B cell (primary cell): ENCODE results near the gene PLA2R1. TPM values are rescaled to one million over a fixed set of nuclear protein-coding genes. Genes with fewer than 3 reads are reported as not detected.

Experiments
- ATAC-seq: fragments of 200-7000 bp; cut with Tn5 transposase; one replicate; pipeline ENCODE4 v1.10.0; 2021; ENCODE audit warnings: low read depth, mild to moderate bottlenecking, moderate number of reproducible peaks, moderate library complexity
- CTCF ChIA-PET: fragments of 350-600 bp; sonication (Branson Sonifier 250); formaldehyde crosslinking; loops from one replicate; lab custom pipeline; 2021; ENCODE audit warnings: antibody characterized with exemption, inconsistent platforms; lab: Charles Lee
- POLR2A ChIA-PET: fragments of 350-600 bp; sonication (Branson Sonifier 250); formaldehyde crosslinking; loops from one replicate; lab custom pipeline; 2021; ENCODE audit warnings: antibody characterized with exemption; lab: Charles Lee
- DNase-seq: peaks from one replicate; pipeline ENCODE4 v3.0.0; 2013
- H2AFZ ChIP-seq: 2 replicates; pipeline ENCODE4 v1.6.1; 2012; ENCODE audit warnings: mild to moderate bottlenecking, low read depth, low read length; ENCODE audit not compliant: insufficient read depth, poor library complexity, severe bottlenecking
- H3K27ac ChIP-seq, 2 donors: 1 replicate in 1 of 2; 2 replicates in 1 of 2; pipeline ENCODE4 v1.5.1; 2012 to 2013; ENCODE audit warnings: low read length in 2 of 2, mild to moderate bottlenecking in 2 of 2, moderate library complexity in 1 of 2
- H3K27me3 ChIP-seq, 4 experiments: fragments of 200-600 bp in 1 of 4; sonication (generic) in 1 of 4; replicated peaks in 1 of 4; 1 replicate in 2 of 4; 2 replicates in 2 of 4; pipeline versions ENCODE4 v1.6.1 to v1.7.0; 2013 to 2016; ENCODE audit warnings: low read length in 3 of 4, mild to moderate bottlenecking in 2 of 4, mixed read lengths in 1 of 4, moderate library complexity in 1 of 4; ENCODE audit not compliant: insufficient read depth in 4 of 4, control insufficient read depth in 3 of 4; ENCODE audit errors: control extremely low read depth in 1 of 4
- H3K36me3 ChIP-seq, 2 experiments: replicated peaks in 1 of 2; 1 replicate in 1 of 2; 2 replicates in 1 of 2; pipeline versions ENCODE4 v1.6.1 to v1.7.1; 2013; ENCODE audit warnings: low read length in 1 of 2; ENCODE audit not compliant: insufficient read depth in 2 of 2, control insufficient read depth in 1 of 2; ENCODE audit errors: control extremely low read depth in 1 of 2, extremely low read depth in 1 of 2
- H3K4me1 ChIP-seq, 2 donors: fragments of 200-600 bp in 1 of 2; sonication (generic) in 1 of 2; 1 replicate in 1 of 2; 2 replicates in 1 of 2; pipeline versions ENCODE4 v1.5.1 to v1.6.1; 2013 to 2017; ENCODE audit warnings: low read length in 2 of 2; ENCODE audit not compliant: control insufficient read depth in 2 of 2, insufficient read depth in 2 of 2
- H3K4me2 ChIP-seq: replicated peaks from 2 replicates; pipeline ENCODE3; 2012; ENCODE audit warnings: mild to moderate bottlenecking, low read depth, low read length; ENCODE audit not compliant: poor library complexity, severe bottlenecking
- H3K4me3 ChIP-seq, 5 experiments: fragments of 200-600 bp in 1 of 5; sonication (generic) in 1 of 5; 1 replicate in 3 of 5; 2 replicates in 2 of 5; pipeline versions ENCODE4 v1.5.1 to v1.7.0; 2011 to 2016; ENCODE audit warnings: low read length in 4 of 5, mild to moderate bottlenecking in 4 of 5, low read depth in 2 of 5, control low read depth in 1 of 5, moderate library complexity in 1 of 5; ENCODE audit not compliant: insufficient read depth in 1 of 5; ENCODE audit errors: control extremely low read depth in 1 of 5, extremely low read depth in 1 of 5
- H3K79me2 ChIP-seq: fragments of 200-600 bp; sonication (generic); one replicate; pipeline ENCODE4 v1.6.0; 2016; ENCODE audit warnings: low read length; ENCODE audit not compliant: control insufficient read depth, insufficient read depth
- H3K9ac ChIP-seq: fragments of 200-600 bp; sonication (generic); 2 replicates; pipeline ENCODE4 v1.6.1; 2017; ENCODE audit warnings: mild to moderate bottlenecking, low read length, moderate library complexity
- H3K9me3 ChIP-seq, 3 donors: one replicate each; pipeline versions ENCODE4 v1.6.1 to v1.7.1; 2013; ENCODE audit warnings: low read length in 2 of 3; ENCODE audit not compliant: control insufficient read depth in 2 of 3, insufficient read depth in 1 of 3; ENCODE audit errors: control extremely low read depth in 1 of 3
- H4K20me1 ChIP-seq: 2 replicates; pipeline ENCODE4 v1.6.0; 2012; ENCODE audit warnings: mild to moderate bottlenecking, low read length; ENCODE audit not compliant: insufficient read depth, control insufficient read depth, poor library complexity, severe bottlenecking
- H3K27ac Mint-ChIP-seq: one replicate; pipeline ENCODE4 v1.8.0; 2021; ENCODE audit warnings: mixed read lengths
- H3K27me3 Mint-ChIP-seq: one replicate; pipeline ENCODE4 v1.8.0; 2021; ENCODE audit warnings: mixed read lengths
- H3K4me1 Mint-ChIP-seq: one replicate; pipeline ENCODE4 v1.8.0; 2021; ENCODE audit warnings: mixed read lengths
- H3K4me3 Mint-ChIP-seq: one replicate; pipeline ENCODE4 v1.8.0; 2021; ENCODE audit warnings: mixed read lengths
- H3K9me3 Mint-ChIP-seq: one replicate; pipeline ENCODE4 v1.8.0; 2022; ENCODE audit warnings: mixed read lengths; ENCODE audit not compliant: insufficient read depth
- EZH2 ChIP-seq: IDR thresholded peaks from 2 replicates; pipeline ENCODE4 v1.6.1; 2012; ENCODE audit warnings: borderline replicate concordance, low read depth, mild to moderate bottlenecking, moderate library complexity, low read length; ENCODE audit not compliant: insufficient read depth, poor library complexity, severe bottlenecking
- WGBS: methylation state at CpG from one replicate; pipeline ENCODE4 v1.1.5; 2013; ENCODE audit warnings: missing lambda C conversion rate; ENCODE audit not compliant: insufficient coverage; 5-methylcytosine and 5-hydroxymethylcytosine counted together
- intact Hi-C: fragments of 100-400 bp; cut with micrococcal nuclease; formaldehyde crosslinking; loops from one replicate; pipeline ENCODE4 v1.10.0; 2022
- polyA plus RNA-seq: library from polyadenylated mRNA; depleted of rRNA; stranded (reverse); fragments of >200 nt; gene quantifications from 2 replicates; pipeline ENCODE4 v1.2.3, GENCODE V29; 2012
- total RNA-seq, 2 donors: library from RNA; stranded (reverse); fragments of 120-200 nt in 1 of 2; gene quantifications; 1 replicate in 1 of 2; 2 replicates in 1 of 2; pipeline versions ENCODE4 v1.2.3 to v1.2.4, GENCODE V29; 2013 to 2022
- TF ChIP-seq, protein P1 (sequence below): fragments of 200-600 bp; IDR thresholded peaks from one replicate; pipeline ENCODE4 v1.8.0; 2022; ENCODE audit warnings: antibody characterized with exemption, mild to moderate bottlenecking

PLA2R1 gene
- total and polyA plus RNA-seq, 2 donors (not counting 1 experiment from before 2014, with no cell fraction given): not detected

DNA sequence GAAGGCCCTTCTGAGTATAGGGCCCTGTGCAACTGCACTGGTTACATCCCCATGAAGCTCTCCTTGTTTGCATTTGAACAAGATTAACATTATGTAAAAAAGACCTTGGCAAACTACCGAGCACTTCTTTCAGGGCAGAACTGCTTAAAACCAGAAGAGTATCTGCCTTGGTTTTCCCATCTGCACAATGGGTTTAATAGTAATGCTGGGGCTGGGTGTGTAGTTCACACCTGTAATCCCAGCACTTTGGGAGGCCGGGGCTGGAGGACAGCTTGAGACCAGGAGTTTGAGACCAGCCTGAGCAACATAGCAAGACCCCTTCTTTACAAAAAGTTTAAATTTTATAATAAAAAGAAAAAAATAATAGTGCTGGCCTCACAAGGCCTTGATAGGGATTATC lies 8.5 kb downstream of the PLA2R1 start:
- ATAC-seq: no peak
- no peak overlapping the region for H3K27ac Mint-ChIP-seq

DNA sequence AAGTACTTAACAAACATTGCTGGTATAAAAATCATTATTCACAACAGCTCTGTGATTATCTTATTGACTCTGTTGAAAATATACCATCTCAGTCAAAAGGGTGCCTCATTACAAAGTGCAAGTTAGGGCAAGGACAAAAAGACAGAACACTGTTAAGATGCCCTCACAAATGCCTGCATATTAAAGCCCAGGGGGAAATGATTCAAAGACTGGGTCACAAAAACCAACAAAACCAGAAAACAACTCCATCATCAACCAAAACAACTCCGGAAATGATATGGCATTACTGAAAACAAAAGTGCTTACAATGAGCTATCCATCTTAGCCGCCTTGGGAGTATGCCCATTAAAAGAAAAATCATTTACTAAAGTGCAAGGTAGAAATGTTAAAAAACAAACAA lies 9.9 kb downstream of the PLA2R1 start:
- Mint-ChIP-seq H3K9me3 (no peaks in the 10 kb centered on the region), H3K4me3 (no peak overlapping the region), H3K4me1 (no peaks in the 10 kb centered on the region), H3K27ac (no peak overlapping the region), H3K27me3 (peaks cover 20% of the 10 kb centered on the region)
- ChIA-PET POLR2A (no interaction called here), CTCF (no interaction called here)
- no peaks in the 10 kb centered on the region for H3K79me2 ChIP-seq
- no peaks in the 10 kb centered on the region for H3K27me3 ChIP-seq
- no peaks in the 10 kb centered on the region for H3K9me3 ChIP-seq
- H3K4me2 ChIP-seq: no peak overlapping the region
- TF ChIP-seq, protein P1, sequence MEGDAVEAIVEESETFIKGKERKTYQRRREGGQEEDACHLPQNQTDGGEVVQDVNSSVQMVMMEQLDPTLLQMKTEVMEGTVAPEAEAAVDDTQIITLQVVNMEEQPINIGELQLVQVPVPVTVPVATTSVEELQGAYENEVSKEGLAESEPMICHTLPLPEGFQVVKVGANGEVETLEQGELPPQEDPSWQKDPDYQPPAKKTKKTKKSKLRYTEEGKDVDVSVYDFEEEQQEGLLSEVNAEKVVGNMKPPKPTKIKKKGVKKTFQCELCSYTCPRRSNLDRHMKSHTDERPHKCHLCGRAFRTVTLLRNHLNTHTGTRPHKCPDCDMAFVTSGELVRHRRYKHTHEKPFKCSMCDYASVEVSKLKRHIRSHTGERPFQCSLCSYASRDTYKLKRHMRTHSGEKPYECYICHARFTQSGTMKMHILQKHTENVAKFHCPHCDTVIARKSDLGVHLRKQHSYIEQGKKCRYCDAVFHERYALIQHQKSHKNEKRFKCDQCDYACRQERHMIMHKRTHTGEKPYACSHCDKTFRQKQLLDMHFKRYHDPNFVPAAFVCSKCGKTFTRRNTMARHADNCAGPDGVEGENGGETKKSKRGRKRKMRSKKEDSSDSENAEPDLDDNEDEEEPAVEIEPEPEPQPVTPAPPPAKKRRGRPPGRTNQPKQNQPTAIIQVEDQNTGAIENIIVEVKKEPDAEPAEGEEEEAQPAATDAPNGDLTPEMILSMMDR: no peak
- TF ChIP-seq EZH2: no peak
- intact Hi-C loops: no loop called here
- H3K4me1 ChIP-seq: no peaks in the 10 kb centered on the region
- H4K20me1 ChIP-seq: no peaks in the 10 kb centered on the region
- no peak overlapping the region for H2AFZ ChIP-seq
- H3K9ac ChIP-seq: no peak overlapping the region
- no peak overlapping the region for H3K27ac ChIP-seq
- DNase-seq: no peak
- WGBS: no CpG with 5 or more reads among the region's 2 CpGs
- ATAC-seq: no peak
- H3K36me3 ChIP-seq: no peaks in the 10 kb centered on the region
- no peak overlapping the region for H3K4me3 ChIP-seq

More for the DNA sequence above, 8.5 kb downstream of the PLA2R1 start:
- no peaks in the 10 kb centered on the region for H3K9me3 ChIP-seq
- H3K9me3 Mint-ChIP-seq: no peaks in the 10 kb centered on the region
- H3K27ac ChIP-seq: no peak overlapping the region
- H3K4me2 ChIP-seq: no peak overlapping the region
- H3K79me2 ChIP-seq: no peaks in the 10 kb centered on the region
- H3K36me3 ChIP-seq: no peaks in the 10 kb centered on the region
- H3K27me3 Mint-ChIP-seq: peaks cover 30% of the 10 kb centered on the region
- ChIA-PET POLR2A (no interaction called here), CTCF (no interaction called here)
- H3K4me3 ChIP-seq: no peak overlapping the region
- no peak for DNase-seq
- H4K20me1 ChIP-seq: no peaks in the 10 kb centered on the region
- no peaks in the 10 kb centered on the region for H3K27me3 ChIP-seq
- H3K4me1 Mint-ChIP-seq: no peaks in the 10 kb centered on the region
- H2AFZ ChIP-seq: no peak overlapping the region
- intact Hi-C loops: no loop called here
- TF ChIP-seq, protein P1: no peak
- TF ChIP-seq EZH2: no peak
- H3K9ac ChIP-seq: no peak overlapping the region
- no peak overlapping the region for H3K4me3 Mint-ChIP-seq
- no peaks in the 10 kb centered on the region for H3K4me1 ChIP-seq
- 100% methylated on average over 1 of the region's 2 CpGs for WGBS
